ENCODE measurements around the gene PDZRN4.
"Not testable (repeated sequence)": the region's sequence is repeated elsewhere in the genome, so short reads cannot be mapped to it uniquely, and the experiment has no call there.

Gene PDZRN4

GRCh38 chr12:41167701-41168100, 20.4 kb upstream of the PDZRN4 start:
- no peak for TF ChIP-seq CTCF (IDR thresholded peaks at IDR 0.05; ENCODE audit: low read depth, low read length, missing control alignments)
- no peak for DNase-seq (ENCODE audit: low read depth)
- in situ Hi-C loops (cut with HindIII; ENCODE audit: low sequenced_read_pairs), result no loop called here
- H3K4me3 ChIP-seq (ENCODE audit: low read depth, low read length), result no peak overlapping the region

- TF ChIP-seq CTCF (IDR thresholded peaks at IDR 0.05; ENCODE audit: low read depth, low read length, missing control alignments), result no peak
- DNase-seq (ENCODE audit: low read depth), result no peak
- in situ Hi-C loops (cut with HindIII; ENCODE audit: low sequenced_read_pairs), result no loop called here
- no peak overlapping the region for H3K4me3 ChIP-seq (ENCODE audit: low read depth, low read length)
These were observed 13.5 kb upstream of the PDZRN4 start for GRCh38 chr12:41174602-41175001.

- in situ Hi-C loops (cut with HindIII; ENCODE audit: low sequenced_read_pairs); H3K4me3 ChIP-seq (ENCODE audit: low read depth, low read length); DNase-seq (ENCODE audit: low read depth): not testable (repeated sequence)
These were observed 8.6 kb upstream of the PDZRN4 start for GRCh38 chr12:41179507-41179906.

- in situ Hi-C loops (cut with HindIII; ENCODE audit: low sequenced_read_pairs), result no loop called here
- TF ChIP-seq CTCF (IDR thresholded peaks at IDR 0.05; ENCODE audit: low read depth, low read length, missing control alignments), result no peak
- no peak overlapping the region for H3K4me3 ChIP-seq (ENCODE audit: low read depth, low read length)
These were observed 3.3 kb upstream of the PDZRN4 start for GRCh38 chr12:41184864-41185263.

GRCh38 chr12:41186026-41186425, 2.1 kb upstream of the PDZRN4 start:
- in situ Hi-C loops (cut with HindIII; ENCODE audit: low sequenced_read_pairs), result no loop called here

More at GRCh38 chr12:41184864-41185263, 3.3 kb upstream of the PDZRN4 start:
- DNase-seq (ENCODE audit: low read depth), result no peak

GRCh38 chr12:41188841-41189394, 798 bp downstream of the PDZRN4 start:
- H3K4me3 ChIP-seq (ENCODE audit: low read depth, low read length), result peak overlapping the region; percentile 28
- TF ChIP-seq CTCF (IDR thresholded peaks at IDR 0.05; ENCODE audit: low read depth, low read length, missing control alignments), result no peak
- in situ Hi-C loops (cut with HindIII; ENCODE audit: low sequenced_read_pairs), result no loop called here
- DNase-seq (ENCODE audit: low read depth), result no peak

More at GRCh38 chr12:41186026-41186425, 2.1 kb upstream of the PDZRN4 start:
- DNase-seq (ENCODE audit: low read depth), result no peak
- H3K4me3 ChIP-seq (ENCODE audit: low read depth, low read length), result no peak overlapping the region
- TF ChIP-seq CTCF (IDR thresholded peaks at IDR 0.05; ENCODE audit: low read depth, low read length, missing control alignments), result no peak

- peak overlapping the region; percentile 24 for H3K4me3 ChIP-seq (ENCODE audit: low read depth, low read length)
- no peak for DNase-seq (ENCODE audit: low read depth)
- no peak for TF ChIP-seq CTCF (IDR thresholded peaks at IDR 0.05; ENCODE audit: low read depth, low read length, missing control alignments)
- in situ Hi-C loops (cut with HindIII; ENCODE audit: low sequenced_read_pairs), result no loop called here
These were observed 1.5 kb downstream of the PDZRN4 start for GRCh38 chr12:41189395-41190251.

Data from astrocyte of the cerebellum (primary cell).